Measurements from ENCODE around the gene OR1Q1. TPM values are rescaled to one million over a fixed set of nuclear protein-coding genes. Genes with fewer than 3 reads are reported as not detected.

OR1Q1 gene
- total and polyA plus RNA-seq, 9 of the 15 experiments (the other 6 are each of a cell fraction or from before 2014, with no cell fraction given): not detected

- TF ChIP-seq PRPF4 (IDR thresholded peaks at IDR 0.05; ENCODE audit: insufficient read depth, low read depth, low read length, poor library complexity, severe bottlenecking) (no peak), ARID2 (IDR thresholded peaks at IDR 0.05) (no peak), MTF1 (CRISPR knock-in tag; IDR thresholded peaks at IDR 0.05; ENCODE audit: borderline replicate concordance) (no peak), RCOR1 (IDR thresholded peaks at IDR 0.05; ENCODE audit: borderline replicate concordance in 1 of 2, low read depth in 2 of 2, low read length in 2 of 2) (no peak; a peak in 1 of 4 replicates), ZFP1 (CRISPR knock-in tag; IDR thresholded peaks at IDR 0.05) (no peak), CCAR2 (IDR thresholded peaks at IDR 0.05; ENCODE audit: low read depth, low read length) (no peak), ID3 (CRISPR knock-in tag; IDR thresholded peaks at IDR 0.05) (no peak), ID3 (tag; IDR thresholded peaks at IDR 0.05) (no peak), ZNF224 (CRISPR knock-in tag; IDR thresholded peaks at IDR 0.05) (no peak), BMI1 (IDR thresholded peaks at IDR 0.05; ENCODE audit: low read length) (no peak), ATF7 (IDR thresholded peaks at IDR 0.05) (no peak), POLR2AphosphoS5 (IDR thresholded peaks at IDR 0.05; ENCODE audit: control insufficient read depth, insufficient read depth, low read depth, low read length) (no peak), ZNF212 (CRISPR knock-in tag; IDR thresholded peaks at IDR 0.05) (no peak), ZNF124 (CRISPR knock-in tag; IDR thresholded peaks at IDR 0.05) (no peak), XRCC5 (IDR thresholded peaks at IDR 0.05; ENCODE audit: low read depth, low read length) (no peak), KDM4B (IDR thresholded peaks at IDR 0.05; ENCODE audit: borderline replicate concordance in 2 of 2, low read depth in 1 of 2) (no peak), DACH1 (IDR thresholded peaks at IDR 0.05; ENCODE audit: partially characterized antibody) (peak; percentile 37), JUN (IDR thresholded peaks at IDR 0.05; ENCODE audit: borderline replicate concordance, low read depth, low read length) (peak; percentile 69; the same call in 1 of the 2 replicates), JUN (CRISPR knock-in tag; IDR thresholded peaks at IDR 0.05; ENCODE audit: borderline replicate concordance) (no peak), TAF1 (IDR thresholded peaks at IDR 0.05; ENCODE audit: control insufficient read depth, extremely low read depth, insufficient read depth, low read length, severe bottlenecking) (no peak), U2AF1 (optimal IDR thresholded peaks at IDR 0.05; ENCODE audit: low read depth, low read length) (no peak)
- TF ChIP-seq, protein P1, sequence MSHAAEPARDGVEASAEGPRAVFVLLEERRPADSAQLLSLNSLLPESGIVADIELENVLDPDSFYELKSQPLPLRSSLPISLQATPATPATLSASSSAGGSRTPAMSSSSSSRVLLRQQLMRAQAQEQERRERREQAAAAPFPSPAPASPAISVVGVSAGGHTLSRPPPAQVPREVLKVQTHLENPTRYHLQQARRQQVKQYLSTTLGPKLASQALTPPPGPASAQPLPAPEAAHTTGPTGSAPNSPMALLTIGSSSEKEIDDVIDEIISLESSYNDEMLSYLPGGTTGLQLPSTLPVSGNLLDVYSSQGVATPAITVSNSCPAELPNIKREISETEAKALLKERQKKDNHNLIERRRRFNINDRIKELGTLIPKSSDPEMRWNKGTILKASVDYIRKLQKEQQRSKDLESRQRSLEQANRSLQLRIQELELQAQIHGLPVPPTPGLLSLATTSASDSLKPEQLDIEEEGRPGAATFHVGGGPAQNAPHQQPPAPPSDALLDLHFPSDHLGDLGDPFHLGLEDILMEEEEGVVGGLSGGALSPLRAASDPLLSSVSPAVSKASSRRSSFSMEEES (CRISPR knock-in tag; IDR thresholded peaks at IDR 0.05): no peak
- TF ChIP-seq, protein P2, sequence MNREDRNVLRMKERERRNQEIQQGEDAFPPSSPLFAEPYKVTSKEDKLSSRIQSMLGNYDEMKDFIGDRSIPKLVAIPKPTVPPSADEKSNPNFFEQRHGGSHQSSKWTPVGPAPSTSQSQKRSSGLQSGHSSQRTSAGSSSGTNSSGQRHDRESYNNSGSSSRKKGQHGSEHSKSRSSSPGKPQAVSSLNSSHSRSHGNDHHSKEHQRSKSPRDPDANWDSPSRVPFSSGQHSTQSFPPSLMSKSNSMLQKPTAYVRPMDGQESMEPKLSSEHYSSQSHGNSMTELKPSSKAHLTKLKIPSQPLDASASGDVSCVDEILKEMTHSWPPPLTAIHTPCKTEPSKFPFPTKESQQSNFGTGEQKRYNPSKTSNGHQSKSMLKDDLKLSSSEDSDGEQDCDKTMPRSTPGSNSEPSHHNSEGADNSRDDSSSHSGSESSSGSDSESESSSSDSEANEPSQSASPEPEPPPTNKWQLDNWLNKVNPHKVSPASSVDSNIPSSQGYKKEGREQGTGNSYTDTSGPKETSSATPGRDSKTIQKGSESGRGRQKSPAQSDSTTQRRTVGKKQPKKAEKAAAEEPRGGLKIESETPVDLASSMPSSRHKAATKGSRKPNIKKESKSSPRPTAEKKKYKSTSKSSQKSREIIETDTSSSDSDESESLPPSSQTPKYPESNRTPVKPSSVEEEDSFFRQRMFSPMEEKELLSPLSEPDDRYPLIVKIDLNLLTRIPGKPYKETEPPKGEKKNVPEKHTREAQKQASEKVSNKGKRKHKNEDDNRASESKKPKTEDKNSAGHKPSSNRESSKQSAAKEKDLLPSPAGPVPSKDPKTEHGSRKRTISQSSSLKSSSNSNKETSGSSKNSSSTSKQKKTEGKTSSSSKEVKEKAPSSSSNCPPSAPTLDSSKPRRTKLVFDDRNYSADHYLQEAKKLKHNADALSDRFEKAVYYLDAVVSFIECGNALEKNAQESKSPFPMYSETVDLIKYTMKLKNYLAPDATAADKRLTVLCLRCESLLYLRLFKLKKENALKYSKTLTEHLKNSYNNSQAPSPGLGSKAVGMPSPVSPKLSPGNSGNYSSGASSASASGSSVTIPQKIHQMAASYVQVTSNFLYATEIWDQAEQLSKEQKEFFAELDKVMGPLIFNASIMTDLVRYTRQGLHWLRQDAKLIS (CRISPR knock-in tag; IDR thresholded peaks at IDR 0.05): no peak
- TF ChIP-seq, protein P3, sequence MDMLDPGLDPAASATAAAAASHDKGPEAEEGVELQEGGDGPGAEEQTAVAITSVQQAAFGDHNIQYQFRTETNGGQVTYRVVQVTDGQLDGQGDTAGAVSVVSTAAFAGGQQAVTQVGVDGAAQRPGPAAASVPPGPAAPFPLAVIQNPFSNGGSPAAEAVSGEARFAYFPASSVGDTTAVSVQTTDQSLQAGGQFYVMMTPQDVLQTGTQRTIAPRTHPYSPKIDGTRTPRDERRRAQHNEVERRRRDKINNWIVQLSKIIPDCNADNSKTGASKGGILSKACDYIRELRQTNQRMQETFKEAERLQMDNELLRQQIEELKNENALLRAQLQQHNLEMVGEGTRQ (CRISPR knock-in tag; IDR thresholded peaks at IDR 0.05): no peak
These were observed 34.2 kb upstream of the OR1Q1 start (continued) for GRCh38 chr9:122580360-122580759.
